Ascending aorta (tissue), 2 donors: ENCODE results near the gene MPHOSPH6. TPM values are rescaled to one million over a fixed set of nuclear protein-coding genes. Genes with fewer than 3 reads are reported as not detected.
"Not testable (repeated sequence)": the region's sequence is repeated elsewhere in the genome, so short reads cannot be mapped to it uniquely, and the experiment has no call there.

ENCODE experiments used
- DNase-seq, 2 donors: peaks; one replicate each; pipeline ENCODE4 v3.0.0-alpha.2; 2019; ENCODE audit warnings: low spot score in 2 of 2
- H3K27ac ChIP-seq, 2 donors: fragments of 200-600 bp; sonication (generic); one replicate each; pipeline ENCODE4 v1.5.1; 2016 to 2017; ENCODE audit warnings: mild to moderate bottlenecking in 1 of 2
- H3K27me3 ChIP-seq: fragments of 200-600 bp; sonication (generic); one replicate; pipeline ENCODE4 v1.5.1; 2017
- H3K36me3 ChIP-seq, 2 donors: fragments of 200-600 bp; sonication (generic); one replicate each; pipeline ENCODE4 v1.5.1; 2016
- H3K4me1 ChIP-seq, 2 donors: fragments of 200-600 bp; sonication (generic); one replicate each; pipeline ENCODE4 v1.5.1; 2016 to 2017; ENCODE audit warnings: mild to moderate bottlenecking in 1 of 2
- H3K4me3 ChIP-seq, 2 donors: fragments of 200-600 bp; sonication (generic); one replicate each; pipeline ENCODE4 v1.5.1; 2016 to 2017; ENCODE audit warnings: mild to moderate bottlenecking in 1 of 2
- H3K9me3 ChIP-seq, 2 donors: fragments of 200-600 bp; sonication (generic); one replicate each; pipeline ENCODE4 v1.5.1; 2016
- CTCF ChIP-seq, 3 experiments: fragments of 200-600 bp in 2 of 3; fragments of 450-650 bp in 1 of 3; sonication (generic) in 2 of 3; IDR thresholded peaks; one replicate each; pipeline ENCODE4 v1.5.1; 2016 to 2019; ENCODE audit warnings: antibody characterized with exemption in 3 of 3, mild to moderate bottlenecking in 1 of 3, moderate library complexity in 1 of 3
- intact Hi-C: fragments of 100-400 bp; cut with DNase I; formaldehyde crosslinking; loops from one replicate; pipeline ENCODE4 v1.15.1; 2023
- total RNA-seq: library from RNA; depleted of rRNA; stranded (reverse); fragments of >200 nt; gene quantifications from one replicate; pipeline ENCODE4 v1.1.0, GENCODE V29; 2016

MPHOSPH6 gene
- total RNA-seq, 1 donor from 2014 or later = 86.5 TPM

GRCh38 chr16:82124651-82125050, 45.4 kb downstream of the MPHOSPH6 start:
- Histone ChIP-seq H3K9me3 (peaks cover 0 to 11% of the 10 kb centered on the region in 2 donors), H3K4me3 (no peak overlapping the region), H3K27me3 (no peaks in the 10 kb centered on the region), H3K27ac (no peak overlapping the region), H3K4me1 (no peaks in the 10 kb centered on the region), H3K36me3 (no peaks in the 10 kb centered on the region)
- intact Hi-C loops = no loop called here
- no peak for DNase-seq
- TF ChIP-seq CTCF (IDR thresholded peaks at IDR 0.05) = no peak

- intact Hi-C loops = no loop called here
- Histone ChIP-seq H3K9me3 (no peaks in the 10 kb centered on the region), H3K27ac (no peak overlapping the region), H3K27me3 (no peaks in the 10 kb centered on the region), H3K36me3 (no peaks in the 10 kb centered on the region), H3K4me1 (no peaks in the 10 kb centered on the region), H3K4me3 (no peak overlapping the region)
- no peak for TF ChIP-seq CTCF (IDR thresholded peaks at IDR 0.05)
- no peak for DNase-seq
These were observed 50.6 kb downstream of the MPHOSPH6 start for GRCh38 chr16:82119405-82119804.

DNA sequence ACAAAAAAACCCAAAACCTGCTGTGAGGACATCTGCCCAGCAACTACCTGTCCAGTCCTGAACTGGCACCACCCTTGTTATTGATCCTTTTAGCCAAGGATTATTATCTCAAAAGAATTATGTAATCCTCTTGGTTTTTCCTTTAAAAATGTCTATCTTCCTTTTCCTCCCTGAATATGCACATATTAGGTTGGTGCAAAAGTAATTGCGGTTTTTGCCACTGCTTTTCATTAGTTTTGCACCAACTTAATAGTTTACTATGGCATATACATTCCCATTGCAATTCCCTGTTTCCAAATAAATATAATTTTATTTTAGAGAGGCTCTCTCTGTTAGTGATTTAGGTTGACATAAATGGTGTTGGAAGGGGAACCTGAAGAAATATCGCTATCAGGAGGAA, 51.3 kb downstream of the MPHOSPH6 start:
- no peak for TF ChIP-seq CTCF (IDR thresholded peaks at IDR 0.05)
- no peaks in the 10 kb centered on the region for H3K36me3 ChIP-seq
- no peak for DNase-seq
- no peak overlapping the region for H3K27ac ChIP-seq
- intact Hi-C loops = no loop called here
- H3K27me3 ChIP-seq = no peaks in the 10 kb centered on the region
- H3K4me3 ChIP-seq = no peak overlapping the region
- no peaks in the 10 kb centered on the region for H3K4me1 ChIP-seq
- no peaks in the 10 kb centered on the region for H3K9me3 ChIP-seq

DNA sequence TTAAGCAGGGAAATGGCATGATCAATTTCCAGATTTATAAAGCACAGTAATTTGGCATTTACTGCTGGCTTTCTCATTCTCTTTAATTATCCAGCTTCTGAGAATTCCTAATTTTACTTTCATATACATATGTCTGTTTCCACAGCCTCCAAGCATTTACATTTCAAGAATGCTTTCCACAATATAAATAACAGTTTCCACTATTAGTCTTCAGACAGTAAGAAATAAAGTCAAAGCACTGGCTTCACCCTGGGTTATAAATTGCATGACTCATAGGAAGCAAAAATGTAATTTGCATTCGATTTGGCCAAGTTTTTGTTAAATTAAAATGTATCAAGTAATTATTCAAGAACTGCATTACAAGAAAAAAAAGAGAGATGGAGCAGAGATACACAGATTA, 53.5 kb downstream of the MPHOSPH6 start:
- no peak for DNase-seq
- no peak overlapping the region for H3K4me3 ChIP-seq
- H3K4me1 ChIP-seq = no peaks in the 10 kb centered on the region
- intact Hi-C loops = no loop called here
- H3K9me3 ChIP-seq = no peaks in the 10 kb centered on the region
- H3K36me3 ChIP-seq = no peaks in the 10 kb centered on the region
- no peak for TF ChIP-seq CTCF (IDR thresholded peaks at IDR 0.05)
- H3K27ac ChIP-seq = no peak overlapping the region
- H3K27me3 ChIP-seq = no peaks in the 10 kb centered on the region

GRCh38 chr16:82113741-82114140, 56.3 kb downstream of the MPHOSPH6 start:
- Histone ChIP-seq H3K27me3 (no peaks in the 10 kb centered on the region), H3K27ac (no peak overlapping the region), H3K9me3 (no peaks in the 10 kb centered on the region), H3K36me3 (no peaks in the 10 kb centered on the region), H3K4me1 (no peaks in the 10 kb centered on the region), H3K4me3 (no peak overlapping the region)
- no peak for TF ChIP-seq CTCF (IDR thresholded peaks at IDR 0.05)
- intact Hi-C loops = no loop called here
- no peak for DNase-seq

DNA sequence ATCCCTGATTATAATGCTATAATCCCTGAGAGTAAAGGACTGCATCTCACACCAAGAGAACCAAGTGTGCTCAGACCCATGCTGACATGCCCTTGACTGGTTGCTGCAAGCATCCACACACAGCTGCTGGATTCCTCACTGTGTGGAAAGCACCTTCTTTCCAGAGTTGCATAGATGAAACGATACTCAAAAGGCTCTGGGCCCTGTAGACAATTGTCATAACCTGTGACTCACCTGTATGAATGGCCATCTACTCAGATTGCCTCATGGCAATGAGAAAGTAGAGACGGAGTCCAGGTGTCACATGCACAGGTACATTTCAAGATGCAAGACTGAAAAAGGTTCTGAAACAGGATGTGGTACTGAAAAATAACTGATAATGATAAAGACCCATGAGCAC, 58.1 kb downstream of the MPHOSPH6 start:
- no peak for DNase-seq
- H3K9me3 ChIP-seq = no peaks in the 10 kb centered on the region
- no peak overlapping the region for H3K27ac ChIP-seq
- no peaks in the 10 kb centered on the region for H3K4me1 ChIP-seq
- H3K4me3 ChIP-seq = no peak overlapping the region
- intact Hi-C loops = no loop called here
- H3K27me3 ChIP-seq = no peaks in the 10 kb centered on the region
- TF ChIP-seq CTCF (IDR thresholded peaks at IDR 0.05) = no peak
- no peaks in the 10 kb centered on the region for H3K36me3 ChIP-seq

DNA sequence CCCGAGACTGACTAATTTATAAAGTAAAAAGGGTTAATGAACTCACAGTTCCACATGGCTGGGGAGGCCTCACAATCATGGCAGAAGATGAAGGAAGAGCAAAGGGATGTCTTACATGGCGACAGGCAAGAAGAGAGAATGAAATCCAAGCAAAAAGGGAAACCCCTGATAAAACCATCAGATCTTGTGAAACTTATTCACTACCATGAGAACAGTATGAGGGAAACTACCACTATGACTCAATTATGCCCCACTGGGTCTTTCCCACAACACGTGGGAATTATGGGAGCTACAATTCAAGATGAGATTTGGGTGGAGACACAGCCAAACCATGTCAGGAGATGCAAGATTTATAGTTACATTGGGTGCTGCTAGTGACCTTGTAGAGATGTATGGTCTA, 60.8 kb downstream of the MPHOSPH6 start:
- DNase-seq, H3K27me3 ChIP-seq, H3K4me3 ChIP-seq, H3K36me3 ChIP-seq, H3K4me1 ChIP-seq, H3K9me3 ChIP-seq, H3K27ac ChIP-seq, intact Hi-C loops: not testable (repeated sequence)
